ENCODE data around the gene LMF1.

Gene LMF1

DNA sequence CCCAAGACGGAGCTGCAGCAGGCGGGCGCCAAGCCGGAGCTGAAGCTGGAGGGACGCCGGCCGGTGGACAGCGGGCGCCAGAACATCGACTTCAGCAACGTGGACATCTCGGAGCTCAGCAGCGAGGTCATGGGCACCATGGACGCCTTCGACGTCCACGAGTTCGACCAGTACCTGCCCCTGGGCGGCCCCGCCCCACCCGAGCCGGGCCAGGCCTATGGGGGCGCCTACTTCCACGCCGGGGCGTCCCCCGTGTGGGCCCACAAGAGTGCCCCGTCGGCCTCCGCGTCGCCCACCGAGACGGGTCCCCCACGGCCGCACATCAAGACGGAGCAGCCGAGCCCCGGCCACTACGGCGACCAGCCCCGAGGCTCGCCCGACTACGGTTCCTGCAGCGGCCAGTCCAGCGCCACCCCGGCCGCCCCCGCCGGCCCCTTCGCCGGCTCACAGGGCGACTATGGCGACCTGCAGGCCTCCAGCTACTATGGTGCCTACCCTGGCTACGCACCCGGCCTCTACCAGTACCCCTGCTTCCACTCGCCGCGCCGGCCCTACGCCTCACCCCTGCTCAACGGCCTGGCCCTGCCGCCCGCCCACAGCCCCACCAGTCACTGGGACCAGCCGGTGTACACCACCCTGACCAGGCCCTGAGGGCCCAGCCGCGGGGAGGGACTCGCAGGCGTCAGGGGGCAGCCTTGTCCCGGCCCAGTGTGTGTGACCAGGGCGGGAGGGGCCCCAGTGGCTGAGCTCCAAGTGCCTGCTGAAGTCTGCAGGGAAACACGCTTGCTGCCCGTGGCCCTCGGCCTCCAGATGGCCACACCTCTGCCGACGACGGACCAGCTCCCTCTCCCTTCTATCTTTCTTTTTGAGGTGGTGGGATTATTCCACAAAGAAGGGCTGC, 14.2 kb upstream of the LMF1 start:
- no peaks in the 10 kb centered on the region for H3K9me3 Mint-ChIP-seq
- peaks cover 2% of the 10 kb centered on the region for H3K36me3 Mint-ChIP-seq
- no peak overlapping the region for H3K27ac Mint-ChIP-seq
- peaks cover 3% of the 10 kb centered on the region for H3K4me1 Mint-ChIP-seq
- DNase-seq (ENCODE audit: low spot score in 2 of 2) (no peak), ATAC-seq (ENCODE audit: low read depth) (no peak)
- H3K27me3 Mint-ChIP-seq, result peaks cover 7% of the 10 kb centered on the region
- H3K4me3 Mint-ChIP-seq, result no peak overlapping the region

- H3K27ac Mint-ChIP-seq, result no peak overlapping the region
- DNase-seq (ENCODE audit: low spot score in 2 of 2), result no peak
- H3K27me3 Mint-ChIP-seq, result peaks cover 9% of the 10 kb centered on the region
- ATAC-seq (ENCODE audit: low read depth), result no peak
- peaks cover 2% of the 10 kb centered on the region for H3K36me3 Mint-ChIP-seq
- H3K9me3 Mint-ChIP-seq, result no peaks in the 10 kb centered on the region
- peaks cover 3% of the 10 kb centered on the region for H3K4me1 Mint-ChIP-seq
- H3K4me3 Mint-ChIP-seq, result no peak overlapping the region
Observed at GRCh38 chr16:984121-984694, 13.4 kb upstream of the LMF1 start.

GRCh38 chr16:983044-984030, 12.6 kb upstream of the LMF1 start:
- Mint-ChIP-seq H3K36me3 (peaks cover 2% of the 10 kb centered on the region), H3K9me3 (no peaks in the 10 kb centered on the region), H3K4me1 (peaks cover 3% of the 10 kb centered on the region), H3K4me3 (peak overlapping the region; percentile 55), H3K27ac (no peak overlapping the region), H3K27me3 (peaks cover 14% of the 10 kb centered on the region)
- DNase-seq (ENCODE audit: low spot score in 2 of 2), result no peak
- no peak for ATAC-seq (ENCODE audit: low read depth)

- peaks cover 21% of the 10 kb centered on the region for H3K27me3 Mint-ChIP-seq
- ATAC-seq (ENCODE audit: low read depth), result peak; percentile 16
- no peaks in the 10 kb centered on the region for H3K9me3 Mint-ChIP-seq
- H3K4me1 Mint-ChIP-seq, result peaks cover 9% of the 10 kb centered on the region
- H3K4me3 Mint-ChIP-seq, result peak overlapping the region; percentile 55
- no peak for DNase-seq (ENCODE audit: low spot score in 2 of 2)
- peaks cover 2% of the 10 kb centered on the region for H3K36me3 Mint-ChIP-seq
- H3K27ac Mint-ChIP-seq, result no peak overlapping the region
Observed at GRCh38 chr16:982145-983043, 11.6 kb upstream of the LMF1 start.

GRCh38 chr16:981695-982144, 10.9 kb upstream of the LMF1 start, which contains the start of gene SOX8:
TSS of gene SOX8 (plus strand) at chr16:981770. CDS start at chr16:981923, 153 bp downstream.
- Mint-ChIP-seq H3K27me3 (peaks cover 21% of the 10 kb centered on the region), H3K4me1 (peaks cover 9% of the 10 kb centered on the region), H3K4me3 (peak within 1 kb of the TSS; percentile 89), H3K9me3 (no peaks in the 10 kb centered on the region), H3K27ac (peak within 1 kb of the TSS; percentile 92), H3K36me3 (peaks cover 2% of the 10 kb centered on the region)
- no peak for DNase-seq (ENCODE audit: low spot score in 2 of 2)
- ATAC-seq (ENCODE audit: low read depth), result peak; percentile 4

DNA sequence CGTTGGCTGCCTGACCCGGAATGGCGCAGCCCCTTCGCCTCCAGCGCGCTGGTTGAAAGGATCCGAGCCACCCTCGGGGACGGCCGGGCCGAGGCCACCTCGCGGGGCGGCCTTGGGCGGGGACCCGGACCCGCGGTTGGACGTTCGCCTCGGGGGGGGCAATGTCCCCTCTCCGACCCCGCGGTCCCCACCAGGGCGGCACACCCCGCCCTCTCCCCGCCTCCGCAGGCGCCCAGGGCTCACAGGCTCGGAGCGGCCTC, 9.7 kb upstream of the LMF1 start:
- no peak overlapping the region for H3K27ac Mint-ChIP-seq

DNA sequence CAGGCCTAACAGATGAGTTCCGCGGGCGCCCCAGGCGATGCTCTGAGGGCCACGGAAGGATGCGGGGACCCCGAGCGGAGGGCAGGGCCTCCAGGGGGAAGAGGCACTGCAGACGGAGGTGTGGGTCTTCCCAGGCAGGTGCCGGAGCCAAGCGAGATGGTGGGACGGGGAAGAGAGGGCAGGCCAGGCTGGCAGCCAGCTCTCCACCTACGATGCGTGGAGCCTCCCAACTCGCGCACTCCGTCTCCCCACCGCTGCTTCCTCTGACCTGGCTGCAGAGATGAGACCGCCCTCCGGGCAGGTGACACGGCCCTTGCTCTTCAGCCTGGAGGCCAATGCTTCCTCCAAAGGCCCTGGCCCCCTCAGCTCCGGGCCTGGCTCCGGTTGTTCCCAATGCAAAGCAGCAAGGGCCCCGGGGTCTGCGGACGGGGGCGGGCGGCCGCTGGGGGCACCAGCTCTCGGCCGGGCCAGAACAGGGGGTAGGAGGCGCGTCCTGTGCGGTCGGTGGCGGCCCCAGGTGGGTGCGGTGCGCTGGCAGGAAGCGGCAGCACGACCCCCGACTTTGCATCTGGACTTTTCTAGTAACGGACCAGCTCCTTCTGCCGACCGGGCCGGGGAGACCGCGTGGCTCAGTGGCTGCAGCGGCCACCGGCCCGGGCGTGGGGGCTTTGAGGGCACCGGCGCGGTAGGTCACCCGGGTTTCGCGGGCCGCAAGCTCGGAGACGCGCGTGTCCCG, 9.2 kb upstream of the LMF1 start:
- Mint-ChIP-seq H3K27ac (no peak overlapping the region), H3K4me3 (peak overlapping the region; percentile 65), H3K27me3 (peaks cover 21% of the 10 kb centered on the region), H3K4me1 (peaks cover 9% of the 10 kb centered on the region), H3K36me3 (peaks cover 2% of the 10 kb centered on the region), H3K9me3 (no peaks in the 10 kb centered on the region)
- DNase-seq (ENCODE audit: low spot score in 2 of 2) (no peak), ATAC-seq (ENCODE audit: low read depth) (peak; percentile 14)

More for the DNA sequence above, 9.7 kb upstream of the LMF1 start:
- Mint-ChIP-seq H3K9me3 (no peaks in the 10 kb centered on the region), H3K4me1 (peaks cover 9% of the 10 kb centered on the region), H3K27me3 (peaks cover 21% of the 10 kb centered on the region), H3K4me3 (no peak overlapping the region), H3K36me3 (peaks cover 2% of the 10 kb centered on the region)
- DNase-seq (ENCODE audit: low spot score in 2 of 2) (no peak), ATAC-seq (ENCODE audit: low read depth) (no peak)

DNA sequence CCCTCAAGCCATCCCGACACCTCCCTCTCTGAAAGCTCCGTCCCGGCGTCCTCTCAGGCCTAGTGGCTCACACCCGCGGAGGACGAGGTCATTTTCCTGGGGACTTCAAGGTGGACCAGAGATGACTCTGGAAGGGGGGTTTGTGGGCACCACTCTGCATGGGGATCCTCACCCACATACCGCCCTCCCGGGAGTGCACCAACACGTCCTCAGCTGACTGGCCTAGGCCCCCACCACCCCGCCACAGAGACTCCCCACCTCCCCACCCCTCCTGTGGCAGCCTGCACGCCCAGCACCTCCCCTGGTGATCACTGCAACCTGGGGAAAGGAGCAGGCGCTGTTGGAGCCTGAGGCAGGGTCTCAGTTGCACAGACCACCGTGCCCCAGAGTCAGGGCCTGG, 8.4 kb upstream of the LMF1 start:
- Mint-ChIP-seq H3K36me3 (peaks cover 2% of the 10 kb centered on the region), H3K4me3 (peak overlapping the region; percentile 17), H3K27me3 (peaks cover 21% of the 10 kb centered on the region), H3K4me1 (peaks cover 9% of the 10 kb centered on the region), H3K9me3 (no peaks in the 10 kb centered on the region), H3K27ac (no peak overlapping the region)
- DNase-seq (ENCODE audit: low spot score in 2 of 2), result no peak
- no peak for ATAC-seq (ENCODE audit: low read depth)

DNA sequence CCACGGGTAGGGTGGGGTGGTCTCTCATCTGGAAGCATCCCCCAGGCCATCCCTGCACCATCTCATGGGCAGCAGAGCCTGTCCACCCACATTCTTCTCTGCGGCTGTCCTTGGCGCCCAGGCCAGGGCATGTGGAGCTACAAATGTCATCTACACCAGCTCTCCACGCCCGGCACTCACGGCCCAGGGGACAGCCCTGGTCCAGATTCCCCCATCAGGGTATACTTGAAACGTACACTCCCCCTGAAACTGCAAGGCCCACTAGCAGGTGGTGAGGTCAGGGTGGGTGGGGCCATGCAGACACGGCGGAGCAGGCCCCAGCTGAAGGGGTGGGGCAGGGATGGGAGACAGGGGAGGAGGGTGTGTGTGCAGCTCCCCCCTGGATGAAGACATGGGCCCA, 7.6 kb upstream of the LMF1 start:
- no peak overlapping the region for H3K27ac Mint-ChIP-seq
- H3K9me3 Mint-ChIP-seq, result no peaks in the 10 kb centered on the region
- peaks cover 2% of the 10 kb centered on the region for H3K36me3 Mint-ChIP-seq
- H3K4me1 Mint-ChIP-seq, result peaks cover 9% of the 10 kb centered on the region
- H3K4me3 Mint-ChIP-seq, result no peak overlapping the region
- ATAC-seq (ENCODE audit: low read depth) (no peak), DNase-seq (ENCODE audit: low spot score in 2 of 2) (no peak)
- peaks cover 21% of the 10 kb centered on the region for H3K27me3 Mint-ChIP-seq

GRCh38 chr16:977896-978295, 7.1 kb upstream of the LMF1 start:
- Mint-ChIP-seq H3K27me3 (peaks cover 21% of the 10 kb centered on the region), H3K36me3 (peaks cover 2% of the 10 kb centered on the region), H3K4me1 (peaks cover 9% of the 10 kb centered on the region), H3K4me3 (no peak overlapping the region), H3K9me3 (no peaks in the 10 kb centered on the region), H3K27ac (peak overlapping the region; percentile 1)
- DNase-seq (ENCODE audit: low spot score in 2 of 2), result no peak
- no peak for ATAC-seq (ENCODE audit: low read depth)

DNA sequence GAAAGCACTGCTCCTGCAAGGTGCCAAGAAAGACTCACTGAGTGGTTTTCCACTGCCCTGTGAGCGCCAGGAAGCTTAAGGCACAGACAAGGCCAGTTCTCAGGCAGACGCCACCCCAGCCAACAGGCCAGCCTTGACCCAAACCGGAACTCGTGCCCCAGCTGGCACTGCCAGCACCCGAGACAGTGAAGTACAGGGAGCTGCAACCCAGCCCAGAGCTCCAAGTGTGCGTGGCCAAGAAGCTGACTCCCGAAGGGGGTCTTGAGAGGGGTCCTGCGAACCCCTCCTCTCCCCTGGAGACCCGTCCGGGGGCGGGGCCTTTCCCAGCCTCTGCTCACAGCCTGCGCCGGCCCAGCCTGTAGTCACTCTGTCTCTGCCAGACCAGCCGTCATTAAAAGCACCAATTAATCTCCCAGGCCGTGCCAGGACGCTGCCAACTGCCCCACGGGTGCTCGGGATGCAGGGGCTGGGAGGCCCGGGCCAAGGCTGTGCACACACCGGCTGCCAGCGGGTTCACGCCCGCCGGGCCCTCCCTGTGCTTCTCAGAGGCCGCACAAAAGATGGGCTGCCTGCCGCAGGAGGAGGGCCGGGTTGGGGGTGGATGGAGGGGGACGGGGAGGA, 6.4 kb upstream of the LMF1 start:
- Mint-ChIP-seq H3K27me3 (peaks cover 17% of the 10 kb centered on the region), H3K9me3 (no peaks in the 10 kb centered on the region), H3K4me1 (peaks cover 9% of the 10 kb centered on the region), H3K4me3 (no peak overlapping the region), H3K27ac (no peak overlapping the region), H3K36me3 (peaks cover 2% of the 10 kb centered on the region)
- ATAC-seq (ENCODE audit: low read depth) (no peak), DNase-seq (ENCODE audit: low spot score in 2 of 2) (no peak)

DNA sequence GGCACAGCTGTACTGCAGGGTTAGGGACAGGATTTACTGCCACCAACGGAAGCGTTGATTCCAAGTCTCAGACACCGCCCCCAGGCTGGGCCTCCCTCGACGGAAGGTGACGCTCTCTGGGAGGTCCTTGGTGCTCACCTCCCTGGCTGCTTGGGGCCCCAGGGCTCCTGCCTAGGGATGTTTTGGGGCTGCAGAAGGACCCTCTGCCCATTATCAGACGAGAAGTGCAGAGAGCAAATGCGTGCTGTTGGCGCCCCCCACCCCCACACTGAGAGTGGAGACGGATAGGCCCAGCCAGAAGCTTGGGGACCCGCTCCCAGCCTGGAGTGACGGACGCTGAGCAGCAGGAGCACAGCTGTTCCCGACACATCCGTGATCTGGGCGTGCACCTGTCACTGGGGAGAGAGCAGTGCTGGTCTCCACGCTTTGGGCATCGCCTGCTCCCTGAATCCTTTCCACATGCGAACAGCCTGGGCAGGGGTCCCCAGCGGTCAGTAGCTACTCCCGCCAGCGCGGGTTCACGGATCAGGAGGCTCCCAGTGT, 5.7 kb upstream of the LMF1 start:
- no peak overlapping the region for H3K27ac Mint-ChIP-seq
- peaks cover 3% of the 10 kb centered on the region for H3K9me3 Mint-ChIP-seq

More for the DNA sequence above, 5.7 kb upstream of the LMF1 start:
- Mint-ChIP-seq H3K27me3 (peaks cover 17% of the 10 kb centered on the region), H3K4me1 (peaks cover 9% of the 10 kb centered on the region), H3K4me3 (no peak overlapping the region), H3K36me3 (peaks cover 2% of the 10 kb centered on the region)
- no peak for ATAC-seq (ENCODE audit: low read depth)
- no peak for DNase-seq (ENCODE audit: low spot score in 2 of 2)
